ENCODE results near the gene PALM2AKAP2.

Gene PALM2AKAP2

DNA sequence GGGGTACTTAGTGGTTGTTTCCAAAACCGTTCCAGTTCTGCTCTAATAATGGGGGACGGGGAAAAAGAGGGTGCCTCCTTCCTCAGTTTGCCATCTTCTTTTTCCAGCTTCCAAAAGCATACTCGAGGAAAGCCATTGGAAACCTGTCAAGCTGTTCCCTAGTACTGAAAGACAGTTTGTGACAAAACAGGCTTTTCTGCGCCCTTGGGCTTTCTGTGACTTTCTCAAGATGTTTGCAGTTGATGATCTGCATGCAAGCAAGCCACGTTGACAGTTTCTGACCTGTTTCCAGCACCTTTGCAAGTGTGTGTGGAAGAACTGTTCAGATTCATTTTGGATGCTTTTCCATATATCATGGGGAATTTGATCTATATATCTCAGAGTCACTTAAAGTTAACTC is 26.7 kb upstream of the PALM2AKAP2 start:
- Histone ChIP-seq H3K9me3 (ENCODE audit: insufficient read depth, low read depth, low read length) (no peaks in the 10 kb centered on the region), H3K27me3 (ENCODE audit: insufficient read depth, low read length) (no peaks in the 10 kb centered on the region), H3K36me3 (ENCODE audit: insufficient read depth, low read depth, low read length) (no peaks in the 10 kb centered on the region), H3K9ac (ENCODE audit: low read depth, low read length) (no peak overlapping the region), H3K27ac (ENCODE audit: low read length) (no peak overlapping the region), H3K4me1 (ENCODE audit: insufficient read depth, low read length) (peaks cover 9% of the 10 kb centered on the region; the same call in 1 of the 2 replicates), H3K4me3 (ENCODE audit: low read length) (no peak overlapping the region)

DNA sequence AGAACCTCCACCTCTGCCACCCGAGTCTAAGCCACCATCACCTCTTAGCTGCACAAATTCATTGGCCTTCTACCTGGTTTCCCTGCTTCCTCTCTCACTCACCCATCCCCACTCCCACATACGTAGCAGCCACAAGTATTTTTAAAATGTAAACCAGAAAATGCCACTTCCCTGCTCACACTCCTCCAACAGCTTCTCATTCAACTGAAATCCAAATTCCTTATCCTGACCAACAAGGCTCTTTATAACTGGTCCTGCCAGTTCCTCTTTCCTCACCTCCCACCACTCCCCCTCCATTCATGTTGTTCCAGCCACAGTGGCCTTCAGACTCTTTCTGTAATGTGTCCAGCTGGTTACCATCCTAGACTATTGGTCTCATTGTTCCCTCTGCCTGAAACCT is 25.0 kb upstream of the PALM2AKAP2 start:
- no peak overlapping the region for H3K9ac ChIP-seq (ENCODE audit: low read depth, low read length)
- no peak overlapping the region for H3K4me3 ChIP-seq (ENCODE audit: low read length)
- H3K27ac ChIP-seq (ENCODE audit: low read length) = no peak overlapping the region
- no peaks in the 10 kb centered on the region for H3K36me3 ChIP-seq (ENCODE audit: insufficient read depth, low read depth, low read length)
- no peaks in the 10 kb centered on the region for H3K9me3 ChIP-seq (ENCODE audit: insufficient read depth, low read depth, low read length)
- no peaks in the 10 kb centered on the region for H3K27me3 ChIP-seq (ENCODE audit: insufficient read depth, low read length)
- peaks cover 9% of the 10 kb centered on the region; the same call in 1 of the 2 replicates for H3K4me1 ChIP-seq (ENCODE audit: insufficient read depth, low read length)

- Histone ChIP-seq H3K4me1 (ENCODE audit: insufficient read depth, low read length) (no peaks in the 10 kb centered on the region), H3K4me3 (ENCODE audit: low read length) (no peak overlapping the region), H3K9me3 (ENCODE audit: insufficient read depth, low read depth, low read length) (no peaks in the 10 kb centered on the region), H3K27me3 (ENCODE audit: insufficient read depth, low read length) (no peaks in the 10 kb centered on the region), H3K9ac (ENCODE audit: low read depth, low read length) (no peak overlapping the region), H3K36me3 (ENCODE audit: insufficient read depth, low read depth, low read length) (no peaks in the 10 kb centered on the region), H3K27ac (ENCODE audit: low read length) (no peak overlapping the region)
Observed at GRCh38 chr9:109759589-109759988, 20.4 kb upstream of the PALM2AKAP2 start.

DNA sequence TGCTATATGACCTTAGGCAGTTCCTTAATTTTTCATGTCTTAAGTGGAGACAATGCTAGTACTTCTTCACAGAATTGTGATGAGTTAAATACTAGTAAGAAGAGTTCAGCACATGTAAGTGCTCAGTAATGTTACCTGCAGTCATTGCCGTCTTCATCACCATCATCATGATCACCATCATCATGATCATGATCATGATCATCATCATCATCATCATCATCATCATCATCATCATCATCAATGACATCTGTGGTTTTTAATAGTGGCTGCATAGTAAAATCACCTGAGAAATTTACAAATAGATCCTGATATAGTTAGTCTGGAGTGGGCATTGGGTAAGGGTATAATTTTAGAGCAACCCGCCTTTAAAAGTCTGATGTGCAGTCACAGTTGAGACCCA is 14.7 kb upstream of the PALM2AKAP2 start:
- Histone ChIP-seq H3K27me3 (ENCODE audit: insufficient read depth, low read length) (no peaks in the 10 kb centered on the region), H3K4me1 (ENCODE audit: insufficient read depth, low read length) (peaks cover 20% of the 10 kb centered on the region), H3K9ac (ENCODE audit: low read depth, low read length) (no peak overlapping the region), H3K36me3 (ENCODE audit: insufficient read depth, low read depth, low read length) (no peaks in the 10 kb centered on the region), H3K4me3 (ENCODE audit: low read length) (no peak overlapping the region), H3K27ac (ENCODE audit: low read length) (no peak overlapping the region), H3K9me3 (ENCODE audit: insufficient read depth, low read depth, low read length) (no peaks in the 10 kb centered on the region)

DNA sequence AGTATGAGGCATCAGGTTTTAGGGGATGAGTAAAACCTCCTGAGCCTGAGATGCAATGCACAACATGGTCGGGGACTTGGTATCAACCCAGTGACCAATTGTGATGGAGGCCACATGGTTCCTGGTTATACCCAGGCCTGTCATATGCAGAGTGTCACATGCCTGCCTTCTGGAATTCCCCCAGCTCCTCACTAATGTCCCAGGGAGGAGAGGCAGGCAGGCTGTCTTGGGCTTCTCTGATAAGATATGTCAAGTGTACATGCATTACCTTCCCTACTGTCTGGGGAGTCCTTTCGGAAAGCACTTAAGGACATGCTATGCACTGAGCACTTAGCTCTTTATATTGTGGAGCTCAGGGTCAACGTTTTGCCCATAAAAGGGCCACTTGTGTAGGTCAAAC is 14.2 kb upstream of the PALM2AKAP2 start:
- Histone ChIP-seq H3K36me3 (ENCODE audit: insufficient read depth, low read depth, low read length) (no peaks in the 10 kb centered on the region), H3K4me3 (ENCODE audit: low read length) (no peak overlapping the region), H3K4me1 (ENCODE audit: insufficient read depth, low read length) (peaks cover 24% of the 10 kb centered on the region), H3K27ac (ENCODE audit: low read length) (no peak overlapping the region), H3K9ac (ENCODE audit: low read depth, low read length) (no peak overlapping the region), H3K9me3 (ENCODE audit: insufficient read depth, low read depth, low read length) (no peaks in the 10 kb centered on the region), H3K27me3 (ENCODE audit: insufficient read depth, low read length) (no peaks in the 10 kb centered on the region)

DNA sequence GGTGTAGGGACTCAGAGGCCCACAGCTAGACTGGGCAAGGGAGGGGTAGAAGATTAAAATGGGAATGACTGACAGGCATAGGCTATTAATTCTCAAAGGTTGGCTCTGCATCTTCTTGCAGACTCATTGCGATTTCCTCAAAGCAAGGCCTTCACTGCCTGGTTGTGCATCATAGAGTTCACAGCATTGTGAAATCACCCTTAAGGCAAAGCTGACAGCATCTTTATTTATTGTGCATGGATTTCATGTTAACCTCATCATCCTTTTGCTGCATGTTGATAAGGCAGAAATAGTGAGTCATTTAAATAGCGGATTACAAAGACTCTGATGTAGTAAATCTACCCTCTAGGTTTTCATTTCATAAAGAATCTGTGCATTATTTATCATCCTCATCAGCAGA is 13.6 kb upstream of the PALM2AKAP2 start:
- peaks cover 26% of the 10 kb centered on the region for H3K4me1 ChIP-seq (ENCODE audit: insufficient read depth, low read length)
- no peaks in the 10 kb centered on the region for H3K36me3 ChIP-seq (ENCODE audit: insufficient read depth, low read depth, low read length)
- no peak overlapping the region for H3K4me3 ChIP-seq (ENCODE audit: low read length)
- H3K27me3 ChIP-seq (ENCODE audit: insufficient read depth, low read length) = no peaks in the 10 kb centered on the region
- H3K27ac ChIP-seq (ENCODE audit: low read length) = no peak overlapping the region
- H3K9ac ChIP-seq (ENCODE audit: low read depth, low read length) = no peak overlapping the region; the same call in 1 of the 2 replicates
- no peaks in the 10 kb centered on the region for H3K9me3 ChIP-seq (ENCODE audit: insufficient read depth, low read depth, low read length)

GRCh38 chr9:109767404-109767803 is 12.6 kb upstream of the PALM2AKAP2 start:
- H3K27me3 ChIP-seq (ENCODE audit: insufficient read depth, low read length) = no peaks in the 10 kb centered on the region
- H3K36me3 ChIP-seq (ENCODE audit: insufficient read depth, low read depth, low read length) = no peaks in the 10 kb centered on the region
- peak overlapping the region; percentile 23; the same call in 1 of the 2 replicates for H3K4me3 ChIP-seq (ENCODE audit: low read length)
- peaks cover 36% of the 10 kb centered on the region for H3K4me1 ChIP-seq (ENCODE audit: insufficient read depth, low read length)
- H3K9ac ChIP-seq (ENCODE audit: low read depth, low read length) = peak overlapping the region; percentile 29; the same call in 1 of the 2 replicates
- H3K9me3 ChIP-seq (ENCODE audit: insufficient read depth, low read depth, low read length) = no peaks in the 10 kb centered on the region
- no peak overlapping the region for H3K27ac ChIP-seq (ENCODE audit: low read length)

DNA sequence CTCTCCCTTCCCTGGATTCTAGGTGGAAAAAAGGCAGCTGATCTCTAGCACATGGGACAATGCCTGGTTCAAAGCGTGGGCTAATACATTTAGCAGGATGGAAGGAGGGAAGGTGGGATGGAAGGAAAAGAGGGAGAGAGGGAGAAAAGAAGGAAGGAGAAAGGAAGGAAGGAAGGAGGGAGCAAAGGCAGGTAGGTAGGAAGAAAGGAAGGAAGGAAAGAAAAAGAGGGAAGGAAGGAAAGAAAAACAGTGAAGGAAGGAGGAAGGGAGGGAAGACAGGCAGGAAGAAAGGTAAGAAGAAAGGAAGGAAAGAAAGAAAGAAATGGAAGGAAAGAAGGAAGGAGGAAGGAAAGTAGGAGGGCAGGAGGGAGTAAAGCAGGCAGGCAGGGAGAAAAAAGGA is 12.2 kb upstream of the PALM2AKAP2 start:
- no peak overlapping the region for H3K27ac ChIP-seq (ENCODE audit: low read length)
- H3K27me3 ChIP-seq (ENCODE audit: insufficient read depth, low read length) = no peaks in the 10 kb centered on the region
- H3K4me3 ChIP-seq (ENCODE audit: low read length) = peak overlapping the region; percentile 23; the same call in 1 of the 2 replicates
- peak overlapping the region; percentile 29; the same call in 1 of the 2 replicates for H3K9ac ChIP-seq (ENCODE audit: low read depth, low read length)
- H3K4me1 ChIP-seq (ENCODE audit: insufficient read depth, low read length) = peaks cover 36% of the 10 kb centered on the region
- H3K9me3 ChIP-seq (ENCODE audit: insufficient read depth, low read depth, low read length) = no peaks in the 10 kb centered on the region
- no peaks in the 10 kb centered on the region for H3K36me3 ChIP-seq (ENCODE audit: insufficient read depth, low read depth, low read length)

- Histone ChIP-seq H3K27me3 (ENCODE audit: insufficient read depth, low read length) (no peaks in the 10 kb centered on the region), H3K27ac (ENCODE audit: low read length) (no peak overlapping the region), H3K4me3 (ENCODE audit: low read length) (no peak overlapping the region), H3K36me3 (ENCODE audit: insufficient read depth, low read depth, low read length) (no peaks in the 10 kb centered on the region), H3K4me1 (ENCODE audit: insufficient read depth, low read length) (peaks cover 36% of the 10 kb centered on the region), H3K9me3 (ENCODE audit: insufficient read depth, low read depth, low read length) (no peaks in the 10 kb centered on the region), H3K9ac (ENCODE audit: low read depth, low read length) (no peak overlapping the region)
Observed at GRCh38 chr9:109769250-109769649, 10.7 kb upstream of the PALM2AKAP2 start.

- Histone ChIP-seq H3K9me3 (ENCODE audit: insufficient read depth, low read depth, low read length) (no peaks in the 10 kb centered on the region), H3K4me1 (ENCODE audit: insufficient read depth, low read length) (peaks cover 36% of the 10 kb centered on the region), H3K27me3 (ENCODE audit: insufficient read depth, low read length) (no peaks in the 10 kb centered on the region), H3K27ac (ENCODE audit: low read length) (no peak overlapping the region), H3K9ac (ENCODE audit: low read depth, low read length) (no peak overlapping the region), H3K4me3 (ENCODE audit: low read length) (no peak overlapping the region), H3K36me3 (ENCODE audit: insufficient read depth, low read depth, low read length) (no peaks in the 10 kb centered on the region)
Observed at GRCh38 chr9:109770101-109770500, 9.9 kb upstream of the PALM2AKAP2 start.

DNA sequence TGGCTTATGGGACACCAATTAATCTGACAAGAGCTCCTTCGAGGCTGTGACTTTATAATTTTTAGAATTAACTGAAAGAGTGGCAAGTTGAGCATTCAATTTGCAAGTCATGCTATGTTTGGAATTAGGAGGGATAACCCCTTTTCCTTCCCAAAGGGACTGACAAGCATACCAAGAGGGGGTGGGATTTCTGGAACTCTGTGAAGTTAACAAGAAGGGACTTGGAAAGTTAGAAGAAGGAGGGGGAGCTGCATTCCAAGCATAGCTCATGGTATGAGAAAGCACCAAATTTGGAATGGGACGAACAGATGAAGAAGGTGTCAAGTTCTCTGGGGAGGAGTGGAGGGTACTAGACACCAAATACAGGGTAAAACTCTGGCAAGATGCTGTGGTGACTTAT is 8.9 kb upstream of the PALM2AKAP2 start:
- Histone ChIP-seq H3K9ac (ENCODE audit: low read depth, low read length) (no peak overlapping the region), H3K4me1 (ENCODE audit: insufficient read depth, low read length) (peaks cover 36% of the 10 kb centered on the region), H3K9me3 (ENCODE audit: insufficient read depth, low read depth, low read length) (no peaks in the 10 kb centered on the region), H3K36me3 (ENCODE audit: insufficient read depth, low read depth, low read length) (no peaks in the 10 kb centered on the region), H3K27me3 (ENCODE audit: insufficient read depth, low read length) (no peaks in the 10 kb centered on the region), H3K27ac (ENCODE audit: low read length) (no peak overlapping the region), H3K4me3 (ENCODE audit: low read length) (no peak overlapping the region)

DNA sequence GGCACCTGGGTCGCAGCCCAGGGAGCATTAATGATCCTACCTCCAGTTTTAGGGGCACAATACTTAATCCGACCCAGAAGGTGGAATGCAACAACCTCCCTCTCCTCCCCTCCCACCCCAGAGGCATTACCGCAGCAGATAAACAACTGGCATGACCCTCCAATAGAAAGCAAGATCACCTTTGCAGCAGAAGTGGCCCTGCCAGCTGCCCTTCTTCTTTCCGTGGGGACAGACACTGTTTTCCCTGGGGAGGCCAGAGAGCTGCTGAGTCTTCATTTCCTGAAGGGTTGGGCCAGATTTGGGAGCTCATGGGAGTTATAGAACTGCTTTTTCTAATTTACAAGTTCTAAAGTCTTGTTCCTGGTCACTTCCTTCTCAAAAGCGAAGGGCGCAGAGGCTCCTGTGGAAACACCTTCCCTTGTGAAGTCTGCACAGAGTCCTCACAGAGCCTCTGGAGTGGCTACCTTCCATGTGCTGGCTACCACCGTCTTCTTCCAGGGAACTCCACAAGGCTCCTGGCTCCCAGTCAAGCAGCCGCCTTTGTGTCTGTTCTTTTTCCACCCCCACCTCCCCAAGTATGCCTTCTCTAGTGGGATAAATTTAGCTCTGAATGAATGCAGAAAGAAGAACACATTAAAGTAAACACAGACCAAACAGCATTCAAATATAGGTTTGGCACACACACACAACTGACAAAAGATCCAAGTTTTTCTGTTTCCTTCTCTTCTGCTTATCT is 8.0 kb upstream of the PALM2AKAP2 start:
- no peak overlapping the region for H3K4me3 ChIP-seq (ENCODE audit: low read length)
- H3K36me3 ChIP-seq (ENCODE audit: insufficient read depth, low read depth, low read length) = no peaks in the 10 kb centered on the region
- peak overlapping the region; percentile 33; the same call in 1 of the 2 replicates for H3K9ac ChIP-seq (ENCODE audit: low read depth, low read length)
- no peaks in the 10 kb centered on the region for H3K9me3 ChIP-seq (ENCODE audit: insufficient read depth, low read depth, low read length)
- H3K27ac ChIP-seq (ENCODE audit: low read length) = no peak overlapping the region
- peaks cover 29% of the 10 kb centered on the region for H3K4me1 ChIP-seq (ENCODE audit: insufficient read depth, low read length)
- H3K27me3 ChIP-seq (ENCODE audit: insufficient read depth, low read length) = no peaks in the 10 kb centered on the region; the same call in 1 of the 2 replicates

All from iPS-20b (cell line).